ENCODE results near the gene ASTN2. TPM values are rescaled to one million over a fixed set of nuclear protein-coding genes. Genes with fewer than 3 reads are reported as not detected.

Gene ASTN2
- total and polyA plus RNA-seq, 10 donors: 0.87 to 6.1 (median 3.7) TPM

GRCh38 chr9:117304549-117304948 is 110.3 kb downstream of the ASTN2 start:
- WGBS, 5 donors: 54 to 79% (median 63%) methylated on average over 5 of the region's 5 CpGs
- H3K4me1 ChIP-seq: no peaks in the 10 kb centered on the region
- TF ChIP-seq CTCF (IDR thresholded peaks at IDR 0.05 in 8 of 11, conservative IDR thresholded peaks at IDR 0.05 in 3 of 11) (no peak), POLR2A (IDR thresholded peaks at IDR 0.05) (no peak), POLR2AphosphoS5 (IDR thresholded peaks at IDR 0.05) (no peak)

GRCh38 chr9:117303643-117304230 is 111.1 kb downstream of the ASTN2 start:
- 84 to 87% (median 85%) methylated on average over 4 to 5 of the region's 5 CpGs for WGBS, 5 donors

More at GRCh38 chr9:117304549-117304948, 110.3 kb downstream of the ASTN2 start:
- H3K27ac ChIP-seq: no peak overlapping the region
- no peaks in the 10 kb centered on the region for H3K27me3 ChIP-seq (replicated peaks in 1 of 7)
- no peak for DNase-seq
- H3K4me3 ChIP-seq: no peak overlapping the region
- no peaks in the 10 kb centered on the region for H3K9me3 ChIP-seq
- no peaks in the 10 kb centered on the region for H3K36me3 ChIP-seq
- intact Hi-C loops (cut with DNase I; ENCODE audit: low total_unique reads): no loop called here

GRCh38 chr9:117302487-117302886 is 112.4 kb downstream of the ASTN2 start:
- Histone ChIP-seq H3K4me1 (no peaks in the 10 kb centered on the region), H3K9me3 (no peaks in the 10 kb centered on the region), H3K36me3 (no peaks in the 10 kb centered on the region), H3K27me3 (replicated peaks in 1 of 7) (no peaks in the 10 kb centered on the region), H3K27ac (no peak overlapping the region), H3K4me3 (no peak overlapping the region)
- intact Hi-C loops (cut with DNase I; ENCODE audit: low total_unique reads): no loop called here
- 72 to 93% (median 84%) methylated on average over 2 of the region's 2 CpGs for WGBS, 5 donors
- DNase-seq: no peak
- TF ChIP-seq POLR2AphosphoS5 (IDR thresholded peaks at IDR 0.05): no peak
- TF ChIP-seq POLR2A (IDR thresholded peaks at IDR 0.05): no peak
- no peak for TF ChIP-seq CTCF (IDR thresholded peaks at IDR 0.05 in 8 of 11, conservative IDR thresholded peaks at IDR 0.05 in 3 of 11)

More at GRCh38 chr9:117303643-117304230, 111.1 kb downstream of the ASTN2 start:
- Histone ChIP-seq H3K27me3 (replicated peaks in 1 of 7) (no peaks in the 10 kb centered on the region), H3K4me1 (no peaks in the 10 kb centered on the region), H3K36me3 (no peaks in the 10 kb centered on the region), H3K4me3 (no peak overlapping the region), H3K9me3 (no peaks in the 10 kb centered on the region), H3K27ac (no peak overlapping the region)
- intact Hi-C loops (cut with DNase I; ENCODE audit: low total_unique reads): no loop called here
- TF ChIP-seq CTCF (IDR thresholded peaks at IDR 0.05 in 8 of 11, conservative IDR thresholded peaks at IDR 0.05 in 3 of 11) (no peak), POLR2A (IDR thresholded peaks at IDR 0.05) (no peak), POLR2AphosphoS5 (IDR thresholded peaks at IDR 0.05) (no peak)
- no peak for DNase-seq

GRCh38 chr9:117300371-117301110 is 114.3 kb downstream of the ASTN2 start:
- intact Hi-C loops (cut with DNase I; ENCODE audit: low total_unique reads): no loop called here
- TF ChIP-seq POLR2AphosphoS5 (IDR thresholded peaks at IDR 0.05): no peak
- TF ChIP-seq POLR2A (IDR thresholded peaks at IDR 0.05): no peak
- TF ChIP-seq CTCF (IDR thresholded peaks at IDR 0.05 in 8 of 11, conservative IDR thresholded peaks at IDR 0.05 in 3 of 11): no peak

More at GRCh38 chr9:117300371-117301110, 114.3 kb downstream of the ASTN2 start:
- 65 to 78% (median 69%) methylated on average over 4 of the region's 4 CpGs for WGBS, 5 donors
- no peaks in the 10 kb centered on the region for H3K27me3 ChIP-seq (replicated peaks in 1 of 7)
- DNase-seq: no peak
- no peak overlapping the region for H3K4me3 ChIP-seq
- no peaks in the 10 kb centered on the region for H3K4me1 ChIP-seq
- no peaks in the 10 kb centered on the region for H3K9me3 ChIP-seq
- H3K36me3 ChIP-seq: no peaks in the 10 kb centered on the region
- H3K27ac ChIP-seq: no peak overlapping the region

All from spleen (tissue), 11 donors.